HG03139 (cell line): ENCODE results near the gene ARF4.
"Not testable (repeated sequence)": the region's sequence is repeated elsewhere in the genome, so short reads cannot be mapped to it uniquely, and the experiment has no call there.

ENCODE experiments used
- ATAC-seq: cut with Tn5 transposase; IDR thresholded peaks from one replicate; pipeline ENCODE4 v1.9.1; 2021; ENCODE audit not compliant: unreplicated experiment

The ARF4 gene

GRCh38 chr3:57597127-57597923, at the start of gene ARF4:
TSS of gene ARF4 (minus strand) at chr3:57597344. CDS start at chr3:57597140, 204 bp downstream.
- ATAC-seq, result peak; percentile 93

- ATAC-seq, result no peak
These were observed 49.6 kb upstream of the ARF4 start for GRCh38 chr3:57646723-57647122.

- ATAC-seq, result no peak
These were observed 47.6 kb upstream of the ARF4 start for GRCh38 chr3:57644740-57645139.

GRCh38 chr3:57637391-57637790, 40.2 kb upstream of the ARF4 start:
- no peak for ATAC-seq

GRCh38 chr3:57634259-57634658, 37.1 kb upstream of the ARF4 start:
- ATAC-seq, result not testable (repeated sequence)

- no peak for ATAC-seq
These were observed 30.8 kb upstream of the ARF4 start for GRCh38 chr3:57627976-57628375.

GRCh38 chr3:57624801-57625200, 27.7 kb upstream of the ARF4 start:
- ATAC-seq, result no peak

GRCh38 chr3:57622362-57622761, 25.2 kb upstream of the ARF4 start:
- ATAC-seq, result no peak

GRCh38 chr3:57617739-57618138, 20.6 kb upstream of the ARF4 start:
- ATAC-seq, result no peak

GRCh38 chr3:57616233-57616632, 19.1 kb upstream of the ARF4 start:
- no peak for ATAC-seq

- not testable (repeated sequence) for ATAC-seq
These were observed 14.7 kb upstream of the ARF4 start for GRCh38 chr3:57611870-57612269.

GRCh38 chr3:57605683-57606082, 8.5 kb upstream of the ARF4 start:
- ATAC-seq, result no peak

- no peak for ATAC-seq
These were observed 7.8 kb upstream of the ARF4 start for GRCh38 chr3:57604971-57605370.

GRCh38 chr3:57600195-57600594, 3.1 kb upstream of the ARF4 start:
- no peak for ATAC-seq

GRCh38 chr3:57598765-57599360, 1.7 kb upstream of the ARF4 start:
- no peak for ATAC-seq

GRCh38 chr3:57596495-57597126, 533 bp downstream of the ARF4 start:
- ATAC-seq, result no peak

GRCh38 chr3:57594576-57594975, 2.6 kb downstream of the ARF4 start:
- no peak for ATAC-seq

GRCh38 chr3:57594144-57594543, 3.0 kb downstream of the ARF4 start:
- ATAC-seq, result no peak

GRCh38 chr3:57592306-57592705, 4.8 kb downstream of the ARF4 start:
- ATAC-seq, result no peak

GRCh38 chr3:57587905-57588304, 9.2 kb downstream of the ARF4 start:
- ATAC-seq, result no peak

- no peak for ATAC-seq
These were observed 10.4 kb downstream of the ARF4 start for GRCh38 chr3:57586778-57587177.

- no peak for ATAC-seq
These were observed 13.6 kb downstream of the ARF4 start for GRCh38 chr3:57583544-57583943.
